MM.1S (cell line): ENCODE data around the gene SNX2.

ENCODE experiments used
- DNase-seq: peaks from one replicate; pipeline ENCODE4 v3.0.0-alpha.2; 2015
- H2AFZ ChIP-seq: fragments of 300-600 bp; sonication (generic); 2 replicates; pipeline ENCODE4 v1.6.0; 2016; ENCODE audit warnings: antibody characterized with exemption, low read length
- H3F3A ChIP-seq: fragments of 300-600 bp; sonication (generic); 2 replicates; pipeline ENCODE4 v1.6.1; 2016; ENCODE audit warnings: mild to moderate bottlenecking, antibody characterized with exemption, low read length, moderate library complexity, mixed read lengths; ENCODE audit not compliant: insufficient read depth
- H3K27ac ChIP-seq: fragments of 300-600 bp; sonication (generic); 2 replicates; pipeline ENCODE4 v1.5.1; 2016; ENCODE audit warnings: mild to moderate bottlenecking, low read length
- H3K27me3 ChIP-seq: fragments of 300-600 bp; sonication (generic); replicated peaks from 2 replicates; pipeline ENCODE4 v1.6.0; 2016; ENCODE audit warnings: low read length; ENCODE audit not compliant: insufficient read depth
- H3K36me3 ChIP-seq: fragments of 300-600 bp; sonication (generic); replicated peaks from 2 replicates; pipeline ENCODE4 v1.6.1; 2016; ENCODE audit warnings: mild to moderate bottlenecking, low read length, mixed read lengths; ENCODE audit not compliant: insufficient read depth
- H3K4me1 ChIP-seq: fragments of 300-600 bp; sonication (generic); 2 replicates; pipeline ENCODE4 v1.6.1; 2016; ENCODE audit warnings: low read length, mixed read lengths
- H3K4me2 ChIP-seq: fragments of 300-600 bp; sonication (generic); 2 replicates; pipeline ENCODE4 v1.6.0; 2016; ENCODE audit warnings: low read depth, low read length
- H3K4me3 ChIP-seq: fragments of 300-600 bp; sonication (generic); 2 replicates; pipeline ENCODE4 v1.5.1; 2016; ENCODE audit warnings: low read length, mixed read lengths
- H3K79me2 ChIP-seq: fragments of 300-600 bp; sonication (generic); 2 replicates; pipeline ENCODE4 v1.6.1; 2016; ENCODE audit warnings: mixed run types, low read length, mixed read lengths
- H3K9ac ChIP-seq: fragments of 300-600 bp; sonication (generic); 2 replicates; pipeline ENCODE4 v1.6.1; 2016; ENCODE audit warnings: low read length, mixed read lengths
- H3K9me2 ChIP-seq: fragments of 300-600 bp; sonication (generic); replicated peaks from 2 replicates; pipeline ENCODE4 v1.6.1; 2016; ENCODE audit warnings: mild to moderate bottlenecking, low read length, mixed read lengths; ENCODE audit not compliant: insufficient read depth
- H3K9me3 ChIP-seq: fragments of 300-600 bp; sonication (generic); replicated peaks from 2 replicates; pipeline ENCODE4 v1.6.1; 2016; ENCODE audit warnings: mild to moderate bottlenecking, low read length, mixed read lengths; ENCODE audit not compliant: insufficient read depth
- H4K20me1 ChIP-seq: fragments of 300-600 bp; sonication (generic); 2 replicates; pipeline ENCODE4 v1.6.1; 2016; ENCODE audit warnings: mild to moderate bottlenecking, low read length, moderate library complexity, mixed read lengths; ENCODE audit not compliant: insufficient read depth
- EZH2 ChIP-seq: fragments of 300-600 bp; sonication (generic); optimal IDR thresholded peaks from 2 replicates; pipeline ENCODE3; 2017; ENCODE audit warnings: low read depth, mild to moderate bottlenecking, antibody characterized with exemption, low read length, mixed read lengths
- EZH2phosphoT487 ChIP-seq: fragments of 300-600 bp; sonication (generic); IDR thresholded peaks from 2 replicates; pipeline ENCODE4 v1.6.1; 2018; ENCODE audit warnings: antibody characterized with exemption, low read length
- TF ChIP-seq, protein P1 (sequence below): fragments of 300-600 bp; sonication (generic); IDR thresholded peaks from 2 replicates; pipeline ENCODE4 v1.5.1; 2016; ENCODE audit warnings: antibody characterized with exemption, low read length, mixed read lengths

The SNX2 gene

DNA sequence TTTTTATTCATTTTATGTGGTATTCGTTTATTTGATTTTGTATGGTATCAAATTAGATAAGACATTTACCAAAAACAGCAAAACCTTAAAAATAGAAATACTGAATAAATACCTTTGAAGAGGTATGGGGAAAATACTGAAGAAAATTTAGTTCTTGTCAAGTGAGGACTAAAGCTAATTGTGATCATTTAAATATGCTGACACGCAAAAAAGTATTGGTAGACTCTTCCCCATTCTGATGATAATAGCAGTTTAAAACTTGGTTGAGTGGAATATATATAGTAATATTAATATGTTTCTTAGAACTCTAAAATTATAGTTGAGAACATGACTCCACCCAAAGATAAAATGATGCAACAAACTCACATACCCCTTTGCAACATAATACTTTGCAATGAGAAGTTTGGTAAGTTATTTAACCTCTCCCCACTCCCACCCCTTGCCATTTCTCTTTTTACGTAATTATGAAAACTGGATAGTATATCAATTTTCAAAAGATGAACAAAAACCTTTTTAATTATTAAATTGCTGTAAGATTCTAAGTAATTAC, 40.4 kb downstream of the SNX2 start:
- TF ChIP-seq, protein P1, sequence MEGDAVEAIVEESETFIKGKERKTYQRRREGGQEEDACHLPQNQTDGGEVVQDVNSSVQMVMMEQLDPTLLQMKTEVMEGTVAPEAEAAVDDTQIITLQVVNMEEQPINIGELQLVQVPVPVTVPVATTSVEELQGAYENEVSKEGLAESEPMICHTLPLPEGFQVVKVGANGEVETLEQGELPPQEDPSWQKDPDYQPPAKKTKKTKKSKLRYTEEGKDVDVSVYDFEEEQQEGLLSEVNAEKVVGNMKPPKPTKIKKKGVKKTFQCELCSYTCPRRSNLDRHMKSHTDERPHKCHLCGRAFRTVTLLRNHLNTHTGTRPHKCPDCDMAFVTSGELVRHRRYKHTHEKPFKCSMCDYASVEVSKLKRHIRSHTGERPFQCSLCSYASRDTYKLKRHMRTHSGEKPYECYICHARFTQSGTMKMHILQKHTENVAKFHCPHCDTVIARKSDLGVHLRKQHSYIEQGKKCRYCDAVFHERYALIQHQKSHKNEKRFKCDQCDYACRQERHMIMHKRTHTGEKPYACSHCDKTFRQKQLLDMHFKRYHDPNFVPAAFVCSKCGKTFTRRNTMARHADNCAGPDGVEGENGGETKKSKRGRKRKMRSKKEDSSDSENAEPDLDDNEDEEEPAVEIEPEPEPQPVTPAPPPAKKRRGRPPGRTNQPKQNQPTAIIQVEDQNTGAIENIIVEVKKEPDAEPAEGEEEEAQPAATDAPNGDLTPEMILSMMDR: no peak
- no peak for TF ChIP-seq EZH2
- TF ChIP-seq EZH2phosphoT487: no peak
- Histone ChIP-seq H3K9ac (no peak overlapping the region), H3K4me2 (no peak overlapping the region), H3K9me2 (no peaks in the 10 kb centered on the region), H3K36me3 (no peaks in the 10 kb centered on the region; the same call in 1 of the 2 replicates), H3K4me3 (no peak overlapping the region), H3K4me1 (no peaks in the 10 kb centered on the region), H3K9me3 (no peaks in the 10 kb centered on the region), H3K27ac (no peak overlapping the region), H3K27me3 (no peaks in the 10 kb centered on the region), H3K79me2 (no peaks in the 10 kb centered on the region), H2AFZ (no peak overlapping the region), H3F3A (no peaks in the 10 kb centered on the region), H4K20me1 (no peaks in the 10 kb centered on the region)
- no peak for DNase-seq

DNA sequence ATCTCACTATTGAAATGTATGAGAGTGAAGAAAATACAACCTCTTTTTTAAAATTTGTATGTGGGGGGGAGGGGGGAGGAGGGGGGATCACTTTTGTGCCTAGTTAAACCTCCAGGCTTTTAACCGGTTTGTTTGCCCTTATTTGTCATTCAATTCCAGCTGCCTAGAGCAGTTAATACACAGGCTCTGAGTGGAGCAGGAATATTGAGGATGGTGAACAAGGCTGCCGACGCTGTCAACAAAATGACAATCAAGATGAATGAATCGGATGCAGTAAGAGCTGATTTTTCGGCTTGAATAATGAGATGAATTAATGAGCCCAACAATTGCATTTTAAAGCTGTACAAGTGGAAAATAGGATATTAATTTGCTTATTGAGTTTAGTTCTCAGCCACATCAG, 41.9 kb downstream of the SNX2 start:
- Histone ChIP-seq H3K27ac (no peak overlapping the region), H3K4me2 (no peak overlapping the region), H2AFZ (no peak overlapping the region), H3K36me3 (no peaks in the 10 kb centered on the region; the same call in 1 of the 2 replicates), H3K4me1 (no peaks in the 10 kb centered on the region), H3K9ac (no peak overlapping the region), H3F3A (no peaks in the 10 kb centered on the region), H3K4me3 (no peak overlapping the region), H3K9me3 (no peaks in the 10 kb centered on the region), H4K20me1 (no peaks in the 10 kb centered on the region), H3K9me2 (no peaks in the 10 kb centered on the region), H3K27me3 (no peaks in the 10 kb centered on the region), H3K79me2 (no peaks in the 10 kb centered on the region)
- TF ChIP-seq EZH2phosphoT487: no peak
- TF ChIP-seq EZH2: no peak
- TF ChIP-seq, protein P1: no peak
- DNase-seq: no peak

DNA sequence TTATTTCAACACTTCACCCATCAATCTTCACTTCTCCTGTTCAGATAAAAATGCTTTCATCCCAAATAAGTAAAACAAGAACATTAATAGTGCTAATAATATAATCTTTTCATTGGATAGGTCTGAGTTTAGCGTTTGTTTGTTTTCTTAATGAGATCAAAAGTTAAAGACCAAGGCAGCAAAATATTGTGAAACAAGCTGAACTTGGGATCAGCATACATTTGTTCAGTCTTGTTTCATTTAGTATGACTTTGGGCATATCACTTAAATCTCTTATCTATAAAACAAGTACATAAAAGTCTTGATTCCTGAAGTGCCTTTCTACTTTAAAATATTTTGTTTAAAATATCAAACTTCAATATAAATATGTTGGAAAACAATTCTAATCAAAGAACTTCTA, 57.1 kb downstream of the SNX2 start:
- Histone ChIP-seq H3K4me3 (no peak overlapping the region), H3K79me2 (no peaks in the 10 kb centered on the region), H4K20me1 (no peaks in the 10 kb centered on the region), H3K4me1 (no peaks in the 10 kb centered on the region), H3K27me3 (no peaks in the 10 kb centered on the region), H3K9me3 (no peaks in the 10 kb centered on the region), H3K27ac (no peak overlapping the region), H3F3A (no peaks in the 10 kb centered on the region), H3K4me2 (no peak overlapping the region), H2AFZ (no peak overlapping the region), H3K9ac (no peak overlapping the region), H3K36me3 (no peaks in the 10 kb centered on the region; the same call in 1 of the 2 replicates), H3K9me2 (no peaks in the 10 kb centered on the region)
- DNase-seq: no peak
- TF ChIP-seq, protein P1: no peak
- TF ChIP-seq EZH2 (no peak), EZH2phosphoT487 (no peak)
